GM19468 (cell line): ENCODE measurements around the gene CRIM1.

Source experiments
- ATAC-seq: cut with Tn5 transposase; IDR thresholded peaks from one replicate; pipeline ENCODE4 v1.9.1; 2021; ENCODE audit warnings: mild to moderate bottlenecking, moderate library complexity, moderate number of reproducible peaks; ENCODE audit not compliant: unreplicated experiment; ENCODE audit errors: extremely low read depth

CRIM1 gene

DNA sequence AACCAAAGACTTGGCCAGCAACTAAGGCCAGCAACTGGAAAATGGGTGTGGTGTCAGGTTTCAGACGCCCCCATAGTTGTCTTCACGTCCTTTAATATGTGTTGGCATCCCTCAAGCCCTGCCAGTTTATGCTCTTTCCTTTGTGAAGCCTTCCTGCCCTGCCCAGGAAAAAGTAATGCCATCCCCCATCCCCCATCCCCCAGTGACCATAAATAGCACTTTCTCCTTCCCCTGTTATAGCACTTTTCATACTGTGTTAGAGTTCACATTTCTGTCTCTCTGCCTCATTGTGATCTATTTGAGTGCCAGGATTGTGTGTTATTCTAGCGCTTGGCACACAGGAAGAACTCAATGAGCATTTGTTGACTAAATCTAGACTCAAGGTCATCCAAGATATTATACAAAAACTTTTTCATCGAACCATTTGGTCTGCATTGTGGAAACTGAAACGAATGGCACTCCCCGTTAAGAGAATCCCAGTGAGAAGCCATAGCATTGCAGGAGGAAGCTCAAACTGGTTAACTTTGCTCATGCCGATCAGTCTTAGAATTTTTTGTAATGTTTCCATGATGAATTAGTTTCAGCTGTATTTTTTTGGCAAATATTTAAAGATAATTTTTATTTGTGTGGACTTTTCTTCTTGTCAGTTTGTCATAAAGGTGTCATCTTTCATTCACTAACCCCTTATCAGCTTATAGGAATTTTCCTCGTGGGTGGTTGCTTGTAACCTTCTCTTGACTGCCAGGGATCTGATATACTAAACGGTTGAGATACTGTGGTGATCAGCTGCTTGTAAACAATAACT lies 15.7 kb downstream of the CRIM1 start:
- no peak for ATAC-seq

DNA sequence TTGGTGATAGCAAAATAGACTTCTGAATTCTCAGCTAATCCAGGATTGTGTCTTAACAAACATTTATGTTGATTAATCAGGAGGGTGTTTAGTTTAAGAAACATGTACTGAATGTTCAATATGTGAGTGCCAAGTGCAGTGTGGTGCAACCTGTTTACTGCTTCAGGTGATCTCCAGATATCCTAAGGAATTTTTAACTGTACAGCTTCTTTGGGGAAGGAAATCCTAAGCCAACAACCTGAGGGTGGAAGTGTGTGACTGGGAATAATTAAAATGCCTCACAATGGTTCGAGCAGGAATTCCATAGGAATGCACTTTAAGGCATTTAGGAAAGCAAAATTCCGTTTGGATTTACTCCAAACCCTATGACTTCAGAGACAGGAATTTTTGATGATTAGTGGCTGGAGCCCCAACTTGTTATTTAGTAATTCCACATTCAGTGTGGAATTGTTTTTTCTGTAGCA lies 16.4 kb downstream of the CRIM1 start:
- no peak for ATAC-seq

DNA sequence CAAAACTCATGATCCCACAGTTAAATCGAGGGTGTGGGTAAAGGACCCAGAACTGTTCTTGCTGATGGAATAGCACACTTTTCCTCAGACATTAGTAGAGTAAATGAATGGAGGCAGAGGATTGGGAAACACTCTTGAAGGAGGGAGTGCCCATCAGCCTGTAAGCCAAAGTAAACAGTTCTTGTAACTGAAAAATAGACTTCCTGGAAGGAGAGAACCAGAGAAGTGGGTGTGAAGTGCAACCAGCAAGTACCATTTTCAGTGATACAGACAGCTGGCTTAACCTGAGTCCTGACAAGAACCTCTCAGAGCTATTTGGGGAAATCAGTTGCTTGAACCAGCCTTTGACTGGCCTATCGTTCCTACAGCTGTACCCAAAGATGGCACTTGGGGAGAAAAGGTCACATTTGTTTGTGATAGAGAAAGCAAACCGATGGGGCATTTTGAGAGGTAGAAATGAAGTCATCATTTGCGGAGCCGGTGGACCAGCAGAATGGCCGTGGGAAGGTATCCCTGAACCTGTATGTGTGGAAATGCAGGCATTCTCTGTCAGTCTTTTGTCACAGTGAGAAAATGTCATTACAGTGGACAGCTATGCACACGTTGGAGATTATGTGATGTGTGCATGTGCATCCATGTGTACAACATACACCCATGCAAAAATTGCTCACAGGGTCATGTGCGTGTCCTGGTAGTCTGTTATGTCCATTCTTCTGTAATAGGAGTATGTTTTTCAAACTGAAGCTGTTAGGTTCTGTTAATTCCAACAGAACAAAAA lies 17.8 kb downstream of the CRIM1 start:
- no peak for ATAC-seq

- ATAC-seq: no peak
These were observed 19.0 kb downstream of the CRIM1 start for GRCh38 chr2:36374585-36374984.

DNA sequence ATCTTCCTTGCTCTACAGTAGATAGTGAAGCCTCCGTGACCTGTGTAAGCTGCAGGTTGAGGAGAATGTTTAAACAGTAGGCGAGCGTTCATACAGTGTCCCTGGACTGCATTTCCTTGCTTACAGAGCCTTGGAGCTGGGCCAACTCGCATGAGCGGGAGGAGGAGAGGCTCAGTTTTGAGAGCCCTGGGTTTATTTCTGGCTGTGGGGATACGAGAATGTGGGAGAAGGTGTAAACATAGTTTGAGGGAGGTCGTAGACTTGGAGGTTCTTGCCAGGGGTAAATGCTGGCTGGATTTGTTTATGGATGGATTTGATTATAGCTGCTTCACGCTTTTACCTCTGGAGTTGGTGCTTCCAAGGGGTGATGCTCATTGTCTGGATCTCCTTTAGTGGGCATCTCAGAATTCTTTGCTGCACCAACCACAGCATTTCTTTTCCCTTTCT lies 20.8 kb downstream of the CRIM1 start:
- ATAC-seq: no peak

GRCh38 chr2:36376992-36377738 lies 21.6 kb downstream of the CRIM1 start:
- no peak for ATAC-seq

GRCh38 chr2:36379710-36380448 lies 24.3 kb downstream of the CRIM1 start:
- no peak for ATAC-seq

DNA sequence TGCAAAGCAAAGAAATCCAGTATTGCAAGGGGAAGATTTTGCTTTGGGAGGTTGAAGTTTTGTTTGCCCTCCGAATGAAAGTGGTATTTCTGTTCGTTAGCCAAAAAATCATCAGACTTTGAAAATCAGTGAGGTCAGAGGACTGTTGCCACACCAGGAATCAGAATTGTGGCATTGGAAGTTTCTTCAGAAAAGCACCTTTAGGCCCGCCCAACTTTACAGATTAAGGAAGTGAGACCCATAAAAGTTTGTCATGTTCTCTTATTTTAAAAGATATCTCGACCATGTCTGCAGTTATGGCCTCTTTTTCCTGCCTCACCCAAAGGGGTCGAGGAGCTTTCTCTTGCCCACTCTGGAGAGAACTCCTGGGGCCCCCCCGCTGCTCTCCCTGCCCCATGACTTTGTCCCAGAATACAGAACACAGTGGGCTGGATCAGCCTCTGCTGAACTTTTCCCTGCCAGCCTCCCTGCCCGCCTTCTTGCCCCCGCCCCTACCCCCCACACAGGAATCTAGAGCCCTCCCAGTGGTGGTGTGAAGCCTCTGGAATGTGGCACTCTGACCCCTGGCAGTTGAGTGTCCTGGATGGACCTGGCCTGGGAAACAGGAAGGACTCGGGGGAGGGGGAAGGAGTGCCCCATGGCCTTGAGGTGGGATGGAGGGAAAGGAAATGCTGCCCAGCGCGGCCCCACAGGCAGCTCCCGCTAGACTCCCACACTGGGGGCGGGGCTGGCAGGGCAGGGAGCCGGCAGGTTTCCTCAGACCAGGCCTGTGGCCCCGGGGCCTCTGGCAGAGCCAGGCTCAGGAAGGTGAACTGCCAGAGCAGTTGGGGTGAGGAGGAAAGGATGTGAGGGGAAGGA lies 25.3 kb downstream of the CRIM1 start:
- ATAC-seq: no peak

DNA sequence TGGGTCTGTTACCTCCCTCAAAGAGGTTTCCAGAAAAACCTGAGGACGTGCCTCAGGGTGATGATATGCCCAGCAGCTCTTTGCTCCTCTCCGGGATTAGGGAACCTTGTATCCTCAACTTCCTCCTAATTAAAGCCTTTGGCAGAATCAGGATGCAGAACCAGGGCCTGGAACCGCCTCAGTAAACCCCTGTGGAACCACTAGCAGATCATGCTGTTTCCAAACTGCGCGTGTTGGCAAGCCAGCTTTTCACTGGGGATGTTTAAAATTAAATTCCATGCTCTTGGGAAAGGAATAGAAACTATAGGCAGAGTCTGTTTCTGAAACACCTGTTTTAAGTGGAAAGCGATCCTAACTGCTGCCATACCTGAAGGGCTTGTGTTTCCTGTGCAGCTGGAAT lies 26.4 kb downstream of the CRIM1 start:
- ATAC-seq: no peak

- ATAC-seq: no peak
These were observed 26.9 kb downstream of the CRIM1 start for GRCh38 chr2:36382472-36382871.

DNA sequence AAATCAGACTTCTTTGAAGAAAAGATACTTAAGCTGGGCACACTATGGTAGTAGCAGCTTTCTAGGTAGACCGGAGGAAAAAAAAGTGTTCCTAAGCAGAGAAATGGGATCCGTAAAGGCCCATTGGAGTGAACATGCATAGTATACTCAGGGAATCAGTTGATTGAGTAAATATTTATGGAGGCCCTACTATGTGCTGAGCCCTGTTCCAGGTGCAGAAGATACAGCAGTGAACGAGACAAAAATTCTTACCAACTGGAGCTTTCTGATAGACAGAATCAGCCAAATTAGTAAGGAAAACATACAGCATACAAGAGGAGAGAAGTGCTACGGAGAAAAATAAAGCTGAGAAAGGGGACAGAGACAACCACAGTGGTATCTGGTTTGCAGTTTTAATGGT lies 28.1 kb downstream of the CRIM1 start:
- ATAC-seq: no peak

DNA sequence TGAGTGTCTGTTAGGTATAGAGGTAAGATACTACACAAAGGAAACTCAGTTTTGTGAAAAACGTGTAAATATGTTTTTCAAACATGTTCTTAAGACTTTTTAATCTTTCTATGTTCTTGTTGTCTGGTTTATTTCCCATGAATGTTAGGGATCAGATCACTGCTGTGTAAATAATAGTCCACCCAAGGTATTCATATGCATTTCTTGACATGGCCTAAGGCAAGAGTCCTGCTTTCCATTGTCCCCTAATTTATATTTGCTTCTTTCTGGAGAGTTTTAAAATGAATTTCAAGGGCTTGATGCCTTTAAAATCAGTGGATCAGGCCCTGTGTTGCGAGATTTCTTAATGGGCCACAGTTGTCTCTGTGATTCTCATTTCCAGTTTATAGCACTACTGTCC lies 28.9 kb downstream of the CRIM1 start:
- no peak for ATAC-seq

DNA sequence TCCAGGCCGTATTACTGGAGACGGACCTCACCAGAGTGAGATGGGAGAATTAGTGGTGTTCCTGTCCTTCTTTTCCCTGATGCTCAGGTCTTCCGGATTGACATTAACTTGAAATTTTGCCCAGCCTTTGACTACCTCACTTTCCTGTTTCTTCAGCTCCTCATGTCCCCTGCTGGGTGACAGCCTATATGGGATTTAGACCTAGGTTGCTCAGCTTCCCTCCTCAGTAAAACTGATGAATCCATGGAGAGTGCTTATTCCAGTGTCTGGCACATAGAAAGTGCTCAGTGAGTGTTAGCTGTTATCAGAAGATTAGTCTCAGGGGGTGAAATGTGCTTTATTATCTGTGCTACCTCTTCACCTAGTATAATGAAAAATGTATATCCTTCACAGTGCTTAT lies 30.0 kb downstream of the CRIM1 start:
- no peak for ATAC-seq

- no peak for ATAC-seq
These were observed 31.8 kb downstream of the CRIM1 start for GRCh38 chr2:36387258-36387916.

DNA sequence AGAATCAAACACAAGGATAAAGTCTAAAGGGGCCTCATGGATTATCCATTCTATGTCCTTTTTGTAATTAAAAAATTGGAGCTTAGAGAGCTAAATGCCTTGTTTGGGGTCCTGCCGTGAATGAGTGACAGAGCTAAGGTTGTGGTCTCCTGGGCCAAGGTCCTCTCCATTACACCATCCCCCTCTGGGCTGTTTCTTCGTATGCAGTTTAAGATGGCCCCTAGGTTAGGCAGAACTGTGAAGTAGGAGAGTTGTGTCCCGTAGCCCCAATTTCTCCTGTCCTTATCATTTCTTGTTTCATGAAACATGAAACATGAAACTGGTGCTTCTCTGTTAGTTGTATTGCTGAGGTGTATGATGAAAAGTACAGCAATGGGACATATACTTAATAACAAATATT lies 32.9 kb downstream of the CRIM1 start:
- no peak for ATAC-seq

DNA sequence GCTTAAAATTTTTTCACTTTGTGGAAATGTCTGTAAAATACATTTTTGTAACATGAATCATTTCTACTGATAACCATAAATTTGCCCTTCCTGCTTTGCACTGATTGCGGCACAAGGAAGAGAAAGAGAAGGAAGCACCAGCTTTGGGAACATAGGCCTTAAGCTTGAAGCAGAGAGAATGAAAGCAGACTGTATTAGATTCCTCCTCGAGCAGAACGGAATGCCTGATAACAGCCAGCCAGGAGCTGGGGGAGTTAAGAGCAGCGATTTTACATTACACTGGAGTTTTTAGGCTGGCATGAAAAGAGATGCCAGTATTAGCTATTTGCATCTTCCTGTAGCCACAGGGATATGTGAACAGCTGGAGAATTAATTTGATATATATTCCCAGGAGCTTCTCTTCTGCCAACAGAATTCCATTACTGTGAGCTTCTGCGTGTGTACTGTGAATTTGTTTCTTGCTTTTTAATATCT lies 33.5 kb downstream of the CRIM1 start:
- ATAC-seq: no peak

- ATAC-seq: no peak
These were observed 34.0 kb downstream of the CRIM1 start for GRCh38 chr2:36389577-36389976.

DNA sequence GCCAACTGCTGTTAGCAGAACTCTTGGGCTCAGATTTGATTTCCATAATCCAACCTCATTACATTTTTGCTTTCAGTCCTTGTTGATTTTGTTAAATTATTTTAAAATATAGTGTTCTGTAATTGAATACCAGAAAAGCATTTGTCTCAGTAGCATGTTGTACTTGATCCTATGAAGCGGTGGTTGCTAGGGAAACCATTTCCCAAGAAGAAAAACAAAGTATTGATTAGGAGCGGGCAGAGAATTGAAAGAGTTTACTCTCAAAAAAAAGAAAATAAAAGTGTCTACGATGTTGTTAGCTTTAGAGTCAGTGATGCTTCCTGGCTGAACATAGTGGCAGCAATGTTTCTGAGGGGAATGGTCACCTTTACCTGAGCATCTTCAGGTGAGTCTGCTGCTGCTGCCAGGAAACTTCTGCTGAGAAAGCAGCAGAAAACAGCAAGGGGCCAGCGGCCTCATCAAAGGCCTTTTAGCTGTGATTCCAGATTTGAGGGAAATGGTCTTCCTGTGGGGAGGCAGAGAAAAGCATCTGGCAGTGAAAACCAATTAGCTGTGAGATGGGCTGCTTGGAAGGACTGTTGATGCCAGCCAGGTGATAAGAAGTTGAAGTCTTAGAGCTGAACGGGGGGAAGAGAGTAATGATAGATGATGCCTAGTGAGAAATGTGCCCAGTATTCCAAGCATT lies 37.1 kb downstream of the CRIM1 start:
- no peak for ATAC-seq
